HG03521 (cell line): ENCODE data around the gene SLIT1.
"Not testable (repeated sequence)": the region's sequence is repeated elsewhere in the genome, so short reads cannot be mapped to it uniquely, and the experiment has no call there.

Experiments used
- ATAC-seq: cut with Tn5 transposase; IDR thresholded peaks from one replicate; pipeline ENCODE4 v1.9.1; 2021; ENCODE audit warnings: mild to moderate bottlenecking, moderate library complexity; ENCODE audit not compliant: unreplicated experiment

The SLIT1 gene

DNA sequence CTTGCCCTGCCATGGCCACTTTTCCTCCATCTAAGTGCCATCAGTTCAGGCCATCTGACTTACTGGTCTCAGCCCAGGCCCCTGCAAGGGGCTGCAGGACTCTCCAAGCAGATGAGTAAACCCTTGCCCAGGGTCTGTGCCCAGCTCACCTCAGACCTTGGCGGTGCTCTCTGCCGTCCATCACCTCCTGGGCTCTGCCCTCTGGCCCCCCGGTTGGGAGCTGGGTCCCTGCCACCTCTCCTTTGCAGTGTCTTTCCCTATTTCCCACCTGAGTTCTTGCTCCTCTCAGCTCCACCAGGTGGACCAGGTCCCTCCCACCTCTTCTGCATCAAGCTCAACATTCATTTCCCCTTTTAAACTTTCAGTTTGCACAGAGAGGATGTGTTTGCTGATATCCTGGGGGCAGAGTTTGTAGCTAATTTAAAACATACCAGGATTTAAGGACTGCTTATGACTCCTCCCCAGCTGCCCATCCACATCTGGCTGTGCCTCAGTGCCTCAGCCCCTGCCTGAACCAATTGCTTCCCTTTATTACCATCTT, 135.5 kb downstream of the SLIT1 start:
- ATAC-seq, result no peak

DNA sequence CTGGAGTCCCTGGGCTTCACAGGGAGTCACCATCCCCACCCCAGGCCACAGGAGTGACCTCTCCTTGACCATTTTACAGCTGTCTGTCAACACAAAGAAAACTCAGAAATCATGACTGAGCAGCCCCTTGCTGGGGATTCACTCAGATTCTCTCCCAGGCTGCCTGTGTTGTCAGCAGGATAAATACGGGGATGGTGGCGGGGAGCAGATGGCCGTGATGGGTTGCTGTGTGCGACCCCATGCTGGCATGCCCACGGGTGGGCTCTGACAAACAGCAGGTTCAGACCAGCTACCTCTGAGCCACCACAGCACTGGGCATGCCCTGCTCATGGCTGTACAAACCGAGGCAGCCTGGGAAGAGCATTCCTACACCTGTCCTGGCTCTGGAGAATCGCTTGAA, 136.1 kb downstream of the SLIT1 start:
- ATAC-seq, result no peak

DNA sequence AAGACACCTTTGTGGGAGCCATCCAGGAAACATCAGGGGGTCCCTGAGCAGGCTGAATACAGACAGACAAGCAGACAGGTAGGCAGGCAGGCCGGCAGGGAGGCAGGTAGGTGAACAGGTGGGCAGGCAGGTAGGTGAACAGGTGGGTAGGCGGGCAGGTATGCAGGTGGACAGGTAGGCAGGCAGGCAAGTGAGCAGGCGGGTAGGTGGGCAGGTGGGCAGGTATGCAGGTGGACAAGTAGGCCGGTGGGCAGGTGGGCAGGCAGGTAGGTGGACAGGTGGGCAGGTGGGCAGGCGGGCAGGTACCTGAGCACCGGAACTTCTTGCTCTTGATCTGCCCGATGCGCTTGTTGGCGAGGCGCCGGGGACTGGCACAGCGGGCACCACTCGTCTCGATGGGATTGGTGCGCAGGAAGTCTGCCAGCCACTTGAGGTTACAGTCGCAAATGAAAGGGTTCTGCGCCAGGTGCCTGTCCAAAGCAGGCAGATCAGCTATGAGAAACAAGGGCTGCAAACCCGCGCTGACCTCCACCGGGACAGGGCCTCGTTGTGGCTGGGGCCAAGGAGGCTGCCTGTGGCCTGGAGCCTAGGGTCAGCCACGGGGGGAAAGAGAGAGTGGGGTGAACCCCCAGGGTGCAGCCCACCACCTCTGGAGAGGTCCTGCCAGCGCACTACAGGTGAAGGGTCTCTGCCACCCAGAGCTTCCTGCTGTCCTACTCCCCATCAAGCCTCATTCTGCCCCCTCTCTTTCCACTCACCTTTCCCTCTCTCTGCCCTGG, 136.9 kb downstream of the SLIT1 start:
- no peak for ATAC-seq

- no peak for ATAC-seq
These were observed 138.0 kb downstream of the SLIT1 start for GRCh38 chr10:97047788-97048187.

DNA sequence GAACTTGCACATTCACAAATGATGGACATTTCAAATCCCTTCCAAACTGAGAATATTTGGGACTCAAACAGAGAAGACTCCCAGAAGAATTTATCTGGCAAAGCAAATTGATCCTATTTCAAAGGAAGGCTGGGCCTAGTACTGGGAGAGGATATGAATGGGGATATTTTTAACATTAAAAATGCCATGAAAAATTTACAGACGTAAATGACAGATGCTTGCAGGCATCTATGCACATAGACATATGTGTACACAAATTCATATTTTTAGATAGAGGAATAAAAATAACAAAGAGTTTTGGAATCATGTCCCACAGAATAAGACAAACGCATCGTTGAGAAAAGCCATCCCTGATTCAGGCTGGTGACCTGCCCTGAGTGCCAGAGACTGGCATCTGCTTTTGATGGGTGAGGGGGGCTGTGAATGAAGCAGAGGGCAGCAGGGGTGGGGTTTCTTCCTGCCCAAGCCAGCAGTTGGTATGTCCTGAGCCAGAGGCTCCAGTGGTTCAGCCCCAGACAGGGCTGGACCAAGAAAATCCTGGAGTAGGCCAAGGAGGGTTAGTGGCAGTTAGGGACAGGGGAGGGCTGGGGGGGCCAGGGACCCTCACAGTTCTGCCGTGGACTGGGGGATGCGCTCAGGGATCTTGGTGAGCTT, 138.5 kb downstream of the SLIT1 start:
- ATAC-seq, result no peak

GRCh38 chr10:97046456-97047082, 139.2 kb downstream of the SLIT1 start:
- ATAC-seq, result no peak

- no peak for ATAC-seq
These were observed 142.2 kb downstream of the SLIT1 start for GRCh38 chr10:97043563-97043855.

- no peak for ATAC-seq
These were observed 142.8 kb downstream of the SLIT1 start for GRCh38 chr10:97042716-97043562.

DNA sequence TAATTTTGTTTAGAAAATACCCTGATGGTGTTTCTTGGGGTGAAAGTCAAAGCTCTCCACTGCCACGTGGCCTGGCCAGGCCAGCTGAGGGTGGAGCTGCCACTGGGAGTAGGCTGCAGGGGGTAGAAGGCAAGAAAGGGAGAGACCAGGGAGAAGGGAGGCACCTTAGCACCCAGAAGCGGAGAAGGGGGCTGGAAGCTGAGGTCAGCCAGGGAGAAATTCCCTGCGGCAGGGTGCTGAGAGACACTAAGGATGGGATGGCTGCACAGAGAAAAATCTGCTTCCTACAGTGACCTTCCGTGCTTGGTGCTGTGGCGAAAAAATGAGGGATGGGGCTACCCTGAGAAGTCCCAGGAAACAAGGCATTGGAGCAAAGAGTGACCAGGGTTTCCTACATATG, 143.7 kb downstream of the SLIT1 start:
- ATAC-seq, result no peak

DNA sequence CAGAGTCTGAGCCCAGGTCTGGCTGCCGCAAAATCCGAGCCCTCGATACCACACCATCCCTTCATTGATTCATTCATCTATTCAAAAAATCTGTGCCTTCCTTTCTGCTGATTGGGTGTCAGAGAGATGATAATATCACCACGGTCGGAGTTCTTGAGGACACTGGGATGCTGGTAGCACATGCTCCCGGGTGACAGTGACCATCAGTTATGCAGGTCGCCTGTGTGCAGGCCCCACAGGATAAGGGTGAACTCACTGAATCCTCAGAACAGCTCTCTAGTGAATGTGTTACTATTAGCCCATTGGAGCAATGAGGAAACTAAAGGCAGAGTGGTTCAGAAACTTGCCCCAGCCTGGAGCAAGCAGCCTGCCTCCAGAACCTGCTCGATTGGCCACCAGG, 145.1 kb downstream of the SLIT1 start:
- no peak for ATAC-seq

- ATAC-seq, result no peak
These were observed 145.5 kb downstream of the SLIT1 start for GRCh38 chr10:97040248-97040584.

- ATAC-seq, result no peak
These were observed 146.1 kb downstream of the SLIT1 start for GRCh38 chr10:97039538-97040247.

DNA sequence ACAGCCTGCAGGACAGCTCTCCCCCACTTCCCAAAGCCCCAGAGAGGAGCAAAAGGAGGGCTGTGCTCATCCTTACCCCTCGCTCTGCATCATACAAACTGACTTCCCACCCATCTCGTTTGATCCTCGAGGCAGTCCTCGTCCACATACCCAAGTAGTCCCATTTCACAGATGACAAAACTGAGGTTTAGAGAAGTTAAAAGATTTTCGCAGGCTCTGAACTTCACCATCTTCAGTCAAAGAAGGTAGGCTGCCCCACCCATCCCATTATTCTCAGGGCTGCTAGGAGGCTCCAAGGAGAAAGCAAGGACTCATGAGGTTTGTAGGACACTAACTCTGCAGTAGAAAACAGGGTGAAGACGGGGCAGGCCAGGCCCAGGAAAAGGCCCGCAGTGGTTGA, 147.1 kb downstream of the SLIT1 start:
- no peak for ATAC-seq

DNA sequence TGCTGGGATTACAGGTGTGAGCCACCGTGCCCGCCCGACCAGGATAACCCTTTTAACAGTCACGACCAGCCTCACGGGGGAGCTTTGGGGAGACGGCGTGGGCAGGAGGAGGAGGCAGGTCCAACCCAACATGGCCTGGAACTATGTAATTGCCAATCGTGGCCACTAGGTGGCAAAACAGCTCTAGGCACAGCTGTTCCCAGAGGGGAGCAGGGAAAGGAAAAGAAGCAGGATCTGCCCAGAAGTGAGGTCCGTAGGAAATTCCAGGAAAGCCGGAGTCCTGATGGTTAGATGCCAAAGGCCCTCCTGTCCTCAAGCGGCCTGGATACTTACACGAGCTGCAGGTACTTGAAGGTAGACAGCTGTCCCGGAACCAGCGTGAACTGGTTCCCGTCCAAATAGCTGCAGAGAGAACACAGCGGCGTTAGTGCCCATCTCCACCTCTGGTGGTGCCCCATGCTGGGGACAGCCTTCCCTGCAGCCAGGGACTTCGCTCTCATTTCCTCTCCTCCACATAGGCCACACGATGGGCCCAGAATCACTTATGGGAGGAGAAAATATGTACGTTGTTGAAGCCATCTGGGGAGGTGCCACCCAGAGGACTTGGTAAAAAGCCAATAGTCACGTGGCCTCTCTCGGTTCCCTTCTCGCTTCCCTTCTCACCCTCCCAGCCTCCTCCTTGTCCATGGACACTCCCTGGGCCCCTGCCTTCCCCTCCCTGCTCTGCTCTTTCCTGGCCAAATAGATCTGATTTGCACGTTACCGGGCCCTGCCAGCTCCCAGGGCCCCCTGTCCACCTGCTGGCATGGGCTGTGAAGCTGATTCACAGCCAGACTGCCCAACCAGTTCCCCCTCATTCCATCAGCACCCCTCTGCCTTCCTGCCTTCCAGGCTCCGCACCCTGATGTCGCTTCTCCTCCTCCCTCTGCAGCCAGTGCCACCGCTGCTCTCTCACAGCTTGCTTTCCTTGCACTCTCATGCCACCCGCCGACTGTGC, 148.1 kb downstream of the SLIT1 start:
- peak; percentile 58 for ATAC-seq

- no peak for ATAC-seq
These were observed 150.6 kb downstream of the SLIT1 start for GRCh38 chr10:97034958-97035769.

GRCh38 chr10:97034301-97034700, 151.5 kb downstream of the SLIT1 start:
- ATAC-seq, result no peak

GRCh38 chr10:97033841-97034240, 151.9 kb downstream of the SLIT1 start:
- ATAC-seq, result not testable (repeated sequence)

DNA sequence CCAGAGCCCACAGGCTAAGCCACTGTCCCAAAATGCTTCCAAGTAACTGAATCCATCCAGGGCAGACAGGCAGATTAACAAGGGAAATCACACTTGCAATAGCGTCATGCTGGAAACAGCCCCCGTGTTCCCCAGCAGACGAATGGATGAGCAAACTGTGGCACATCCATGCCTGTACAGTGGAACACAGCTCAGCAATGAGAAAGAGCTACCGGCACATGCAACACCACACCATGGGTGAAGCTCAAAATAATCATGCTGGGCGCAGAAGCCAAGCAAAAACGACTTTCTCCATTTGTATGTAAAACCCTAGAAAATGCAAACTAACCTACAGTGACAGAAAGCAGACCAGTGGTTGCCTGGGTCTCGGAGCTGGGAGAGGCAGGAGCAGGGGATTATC, 153.1 kb downstream of the SLIT1 start:
- no peak for ATAC-seq

- no peak for ATAC-seq
These were observed 154.3 kb downstream of the SLIT1 start for GRCh38 chr10:97031459-97031858.
